Vagina (tissue), 2 donors: ENCODE measurements around the gene HECTD4.

Source experiments
- CTCF ChIP-seq, 3 experiments: fragments of 450-650 bp in 2 of 3; fragments of 200-600 bp in 1 of 3; sonication (generic) in 1 of 3; IDR thresholded peaks; one replicate each; pipeline ENCODE4 v1.5.1; 2017 to 2019; ENCODE audit warnings: antibody characterized with exemption in 3 of 3, mild to moderate bottlenecking in 2 of 3, moderate library complexity in 2 of 3
- POLR2A ChIP-seq, 2 donors: fragments of 450-650 bp; IDR thresholded peaks; one replicate each; pipeline ENCODE4 v1.6.1; 2017; ENCODE audit warnings: antibody characterized with exemption in 2 of 2, mild to moderate bottlenecking in 2 of 2, moderate library complexity in 2 of 2
- POLR2AphosphoS5 ChIP-seq, 2 donors: sonication (generic); formaldehyde crosslinking; IDR thresholded peaks; one replicate each; pipeline ENCODE4 v1.9.0; 2017; ENCODE audit warnings: antibody characterized with exemption in 2 of 2, mild to moderate bottlenecking in 2 of 2, low read depth in 1 of 2; ENCODE audit not compliant: insufficient read depth in 1 of 2

GRCh38 chr12:112238441-112238840 is 143.8 kb downstream of the HECTD4 start:
- TF ChIP-seq CTCF (IDR thresholded peaks at IDR 0.05) (no peak), POLR2A (IDR thresholded peaks at IDR 0.05) (no peak), POLR2AphosphoS5 (IDR thresholded peaks at IDR 0.05; ENCODE audit: insufficient read depth in 1 of 2, low read depth in 1 of 2) (no peak)
